Endothelial cell of umbilical vein (primary cell): ENCODE data around the gene CHST7. TPM values are rescaled to one million over a fixed set of nuclear protein-coding genes. Genes with fewer than 3 reads are reported as not detected.

ENCODE experiments used
- BruUV-seq: library from RNA; stranded (reverse); fragments of 400-500 nt; replicated peaks from 2 replicates; lab custom pipeline; 2021; lab: Mats Ljungman, UMichigan
- CTCF ChIA-PET: fragments of 300-600, 350-600 bp; sonication (Branson Sonifier 250); formaldehyde crosslinking; loops from one replicate; lab custom pipeline; 2021; ENCODE audit warnings: antibody characterized with exemption, inconsistent platforms; lab: Charles Lee
- POLR2A ChIA-PET: fragments of 300-600, 350-600 bp; sonication (Branson Sonifier 250); formaldehyde crosslinking; loops from one replicate; lab custom pipeline; 2021; ENCODE audit warnings: antibody characterized with exemption, inconsistent platforms; lab: Charles Lee
- DNase-seq: peaks from one replicate; pipeline ENCODE4 v3.0.0-alpha.2; 2011; ENCODE audit warnings: low read depth, low spot score
- FAIRE-seq: peaks from 2 replicates; lab custom pipeline; 2011; peaks lifted over from hg19 to GRCh38; lab: Jason Lieb, UNC
- H2AFZ ChIP-seq: 2 replicates; pipeline ENCODE4 v1.6.0; 2012; ENCODE audit warnings: low read depth, low read length, control low read depth, inconsistent platforms
- H3K27ac ChIP-seq: 2 replicates; pipeline ENCODE4 v1.5.1; 2011; ENCODE audit warnings: low read depth, mild to moderate bottlenecking, control low read depth, low read length, moderate library complexity; ENCODE audit not compliant: insufficient read depth
- H3K27me3 ChIP-seq, 2 experiments: 2 replicates each; pipeline versions ENCODE4 v1.6.0 to v1.6.1; 2011; ENCODE audit warnings: low read length in 2 of 2, mixed read lengths in 1 of 2; ENCODE audit not compliant: control insufficient read depth in 2 of 2, insufficient read depth in 2 of 2
- H3K36me3 ChIP-seq, 2 experiments: 2 replicates in 1 of 2; 3 replicates in 1 of 2; pipeline ENCODE4 v1.5.1; 2011; ENCODE audit warnings: low read length in 2 of 2, mild to moderate bottlenecking in 1 of 2, moderate library complexity in 1 of 2; ENCODE audit not compliant: control insufficient read depth in 2 of 2, insufficient read depth in 2 of 2; ENCODE audit errors: extremely low read depth in 1 of 2
- H3K4me1 ChIP-seq: 3 replicates; pipeline ENCODE4 v1.5.1; 2011; ENCODE audit warnings: mild to moderate bottlenecking, low read length; ENCODE audit not compliant: control insufficient read depth, insufficient read depth; ENCODE audit errors: extremely low read depth
- H3K4me2 ChIP-seq: 2 replicates; pipeline ENCODE4 v1.6.1; 2011; ENCODE audit warnings: low read length, control low read depth, mixed read lengths; ENCODE audit not compliant: insufficient read depth
- H3K4me3 ChIP-seq, 3 experiments: fragments of 200-600 bp in 1 of 3; sonication (generic), shearing (Covaris generic) in 1 of 3; replicated peaks in 1 of 3; 2 replicates each; pipeline ENCODE4 v1.5.1; 2011 to 2016; ENCODE audit warnings: control low read depth in 3 of 3, low read length in 3 of 3, mild to moderate bottlenecking in 2 of 3, inconsistent platforms in 1 of 3, low read depth in 1 of 3, moderate library complexity in 1 of 3; ENCODE audit not compliant: insufficient read depth in 1 of 3
- H3K79me2 ChIP-seq: 2 replicates; pipeline ENCODE4 v1.6.0; 2012; ENCODE audit warnings: low read length, inconsistent platforms; ENCODE audit not compliant: control insufficient read depth, insufficient read depth
- H3K9ac ChIP-seq: replicated peaks from 2 replicates; pipeline ENCODE3; 2011; ENCODE audit warnings: low read length, control low read depth; ENCODE audit not compliant: insufficient read depth; ENCODE audit errors: extremely low read depth
- H3K9me1 ChIP-seq: replicated peaks from 3 replicates; pipeline ENCODE4 v1.6.0; 2011; ENCODE audit warnings: mild to moderate bottlenecking, low read length; ENCODE audit not compliant: control insufficient read depth, insufficient read depth; ENCODE audit errors: extremely low read depth
- H3K9me3 ChIP-seq: replicated peaks from 2 replicates; pipeline ENCODE4 v1.5.1; 2012; ENCODE audit warnings: low read length, inconsistent platforms; ENCODE audit not compliant: control insufficient read depth, insufficient read depth
- H4K20me1 ChIP-seq: replicated peaks from 2 replicates; pipeline ENCODE3; 2011; ENCODE audit warnings: mild to moderate bottlenecking, low read length; ENCODE audit not compliant: control insufficient read depth, insufficient read depth; ENCODE audit errors: extremely low read depth
- CTCF ChIP-seq, 2 donors: IDR thresholded peaks; 1 replicate in 1 of 2; 2 replicates in 1 of 2; pipeline ENCODE4 v1.5.1; 2011; ENCODE audit warnings: low read length in 2 of 2, mild to moderate bottlenecking in 2 of 2, moderate library complexity in 2 of 2, control low read depth in 1 of 2, inconsistent platforms in 1 of 2, low read depth in 1 of 2; ENCODE audit not compliant: insufficient read depth in 1 of 2; ENCODE audit errors: extremely low read depth in 1 of 2
- EZH2 ChIP-seq: IDR thresholded peaks from 2 replicates; pipeline ENCODE4 v1.6.1; 2012; ENCODE audit warnings: borderline replicate concordance, low read depth, mild to moderate bottlenecking, moderate library complexity, low read length, inconsistent platforms; ENCODE audit not compliant: severe bottlenecking
- FOS ChIP-seq: IDR thresholded peaks from 2 replicates; pipeline ENCODE4 v1.6.1; 2011; ENCODE audit warnings: mild to moderate bottlenecking, low read length, moderate library complexity, borderline replicate concordance; ENCODE audit not compliant: insufficient read depth
- GATA2 ChIP-seq: IDR thresholded peaks from 2 replicates; pipeline ENCODE4 v1.7.0; 2011; ENCODE audit warnings: low read depth, mild to moderate bottlenecking, moderate library complexity, mixed read lengths, low read length; ENCODE audit not compliant: insufficient read length, insufficient read depth
- JUN ChIP-seq: IDR thresholded peaks from 2 replicates; pipeline ENCODE4 v1.6.1; 2011; ENCODE audit warnings: borderline replicate concordance, low read depth; ENCODE audit not compliant: insufficient read length, insufficient read depth
- MAX ChIP-seq: IDR thresholded peaks from 2 replicates; pipeline ENCODE4 v1.6.1; 2011; ENCODE audit not compliant: insufficient read depth, insufficient read length
- MYC ChIP-seq: IDR thresholded peaks from one replicate; pipeline ENCODE4 v1.6.1; 2011; ENCODE audit warnings: mild to moderate bottlenecking, low read depth, low read length
- POLR2A ChIP-seq: IDR thresholded peaks from 2 replicates; pipeline ENCODE4 v1.6.1; 2012; ENCODE audit warnings: low read depth, mild to moderate bottlenecking, control low read depth, low read length
- POLR2AphosphoS5 ChIP-seq: IDR thresholded peaks from 2 replicates; pipeline ENCODE4 v1.6.1; 2012; ENCODE audit warnings: low read depth, mild to moderate bottlenecking, control low read depth, low read length, moderate library complexity; ENCODE audit not compliant: insufficient read depth
- dilution Hi-C: fragments of 300-500 bp; cut with MboI; formaldehyde crosslinking; loops from one replicate; pipeline ENCODE4 v1.15.0; 2019; ENCODE audit warnings: low sequenced_read_pairs; ENCODE audit not compliant: extremely low pct_ligation_motif_present
- intact Hi-C: fragments of 100-400 bp; cut with micrococcal nuclease; formaldehyde crosslinking; loops from one replicate; pipeline ENCODE4 v1.10.0; 2022
- polyA plus RNA-seq, 4 experiments: library from polyadenylated mRNA; depleted of rRNA in 3 of 4; stranded (reverse) in 3 of 4; unstranded in 1 of 4; fragments of >200 nt; gene quantifications; 2 replicates each; pipeline versions ENCODE4 v1.2.1 to v1.2.3, GENCODE V29; 2011 to 2012; ENCODE audit warnings: missing spikeins in 1 of 4
- total RNA-seq: library from RNA; stranded (reverse); gene quantifications from 2 replicates; pipeline ENCODE4 v1.2.3, GENCODE V29; 2021

Gene CHST7
- total and polyA plus RNA-seq, 2 donors (not counting 3 experiments of a cell fraction or from before 2014, with no cell fraction given): 4.5 to 11.2 TPM

GRCh38 chrX:46627711-46628419 lies 54.3 kb downstream of the CHST7 start:
- CTCF ChIA-PET: interaction anchor here (2.0 to 2.6 kb wide), 2 partner anchors 29 to 73 kb away, joined by 6 to 7 read pairs; no protein-coding TSS in a partner anchor
- Histone ChIP-seq H2AFZ (no peak overlapping the region), H4K20me1 (no peaks in the 10 kb centered on the region), H3K27ac (peak overlapping the region; percentile 67), H3K4me2 (peak overlapping the region; percentile 0), H3K9me3 (no peaks in the 10 kb centered on the region), H3K9me1 (no peaks in the 10 kb centered on the region), H3K36me3 (no peaks in the 10 kb centered on the region), H3K4me3 (no peak overlapping the region), H3K79me2 (no peaks in the 10 kb centered on the region), H3K9ac (no peak overlapping the region), H3K4me1 (peaks cover 32% of the 10 kb centered on the region), H3K27me3 (no peaks in the 10 kb centered on the region)
- BruUV-seq: no TSS peak
- DNase-seq (peak; percentile 79), FAIRE-seq (peak; percentile 92)
- POLR2A ChIA-PET: no interaction called here
- TF ChIP-seq GATA2 (no peak), CTCF (IDR thresholded peaks at IDR 0.05; ENCODE audit: extremely low read depth in 1 of 2, insufficient read depth in 1 of 2, low read depth in 1 of 2, low read length in 2 of 2) (no peak), MAX (no peak), EZH2 (no peak), MYC (no peak), POLR2AphosphoS5 (no peak), JUN (no peak), FOS (no peak), POLR2A (no peak)
- intact Hi-C loops: no loop called here
- dilution Hi-C loops: no loop called here
